HCT116 (cell line): ENCODE results near the gene PRR7. TPM values are rescaled to one million over a fixed set of nuclear protein-coding genes. Genes with fewer than 3 reads are reported as not detected.
A peak's percentile ranks its signal among the peaks of the same experiment; 100 is the strongest.

Experiments
- ATAC-seq: fragments of 200-7000 bp; cut with Tn5 transposase; 2 replicates; pipeline ENCODE4 v1.9.1; 2020; ENCODE audit warnings: mild to moderate bottlenecking, moderate library complexity
- BruUV-seq: library from RNA; stranded (reverse); fragments of 400-500 nt; replicated peaks from 2 replicates; lab custom pipeline; 2021; lab: Mats Ljungman, UMichigan
- CTCF ChIA-PET: fragments of 300-600 bp; sonication (Branson Sonifier 250); formaldehyde crosslinking; loops from one replicate; lab custom pipeline; 2021; ENCODE audit warnings: antibody characterized with exemption; lab: Charles Lee
- POLR2A ChIA-PET: fragments of 300-600, 350-600 bp; sonication (Branson Sonifier 250); formaldehyde crosslinking; loops from one replicate; lab custom pipeline; 2021; ENCODE audit warnings: antibody characterized with exemption; lab: Charles Lee
- RAD21 ChIA-PET, 2 experiments: fragments of 300-600 bp; sonication (Branson Sonifier 250); formaldehyde crosslinking; loops; one replicate each; lab custom pipeline; 2023; ENCODE audit warnings: low total read pairs in 2 of 2; ENCODE audit not compliant: uncharacterized antibody in 2 of 2, unreplicated experiment in 2 of 2, low non-redundant PET in 1 of 2; lab: Charles Lee
- DNase-seq: peaks from one replicate; pipeline ENCODE4 v3.0.0-alpha.2; 2010; ENCODE audit warnings: low read depth, low spot score
- H2AFZ ChIP-seq: fragments of 200-600 bp; shearing (Covaris generic), sonication (generic); 2 replicates; pipeline ENCODE4 v1.6.1; 2017; ENCODE audit warnings: low read depth, mixed run types, mixed read lengths, antibody characterized with exemption, low read length; ENCODE audit not compliant: poor library complexity, severe bottlenecking
- H3K27ac ChIP-seq: 2 replicates; pipeline ENCODE4 v1.5.1; 2012; ENCODE audit warnings: low read depth, low read length
- H3K27me3 ChIP-seq: fragments of 200-600 bp; sonication (generic); 2 replicates; pipeline ENCODE4 v1.6.1; 2016; ENCODE audit warnings: mixed run types, low read length, mixed read lengths; ENCODE audit not compliant: insufficient read depth
- H3K36me3 ChIP-seq, 2 experiments: fragments of 200-500 bp in 1 of 2; fragments of 200-600 bp in 1 of 2; sonication (Bioruptor generic) in 1 of 2; sonication (generic) in 1 of 2; 2 replicates each; pipeline versions ENCODE4 v1.5.1 to v1.6.1; 2014 to 2016; ENCODE audit warnings: low read length in 2 of 2, inconsistent platforms in 1 of 2, mixed read lengths in 1 of 2, mixed run types in 1 of 2; ENCODE audit not compliant: insufficient read depth in 2 of 2, control insufficient read depth in 1 of 2
- H3K4me1 ChIP-seq, 2 experiments: fragments of 200-600 bp in 1 of 2; sonication (generic) in 1 of 2; 2 replicates each; pipeline versions ENCODE4 v1.5.1 to v1.6.1; 2012 to 2017; ENCODE audit warnings: low read length in 2 of 2, inconsistent platforms in 1 of 2, mild to moderate bottlenecking in 1 of 2, mixed read lengths in 1 of 2, mixed run types in 1 of 2, moderate library complexity in 1 of 2; ENCODE audit not compliant: insufficient read depth in 2 of 2, control insufficient read depth in 1 of 2
- H3K4me2 ChIP-seq: fragments of 200-600 bp; sonication (generic); 2 replicates; pipeline ENCODE4 v1.6.1; 2017; ENCODE audit warnings: mixed run types, low read length, mixed read lengths
- H3K4me3 ChIP-seq, 2 experiments: fragments of 200-600 bp in 1 of 2; sonication (generic) in 1 of 2; replicated peaks in 1 of 2; 2 replicates each; pipeline ENCODE4 v1.5.1; 2011 to 2016; ENCODE audit warnings: low read length in 2 of 2, control low read depth in 1 of 2, low read depth in 1 of 2, mild to moderate bottlenecking in 1 of 2, mixed read lengths in 1 of 2, mixed run types in 1 of 2
- H3K79me2 ChIP-seq: fragments of 200-600 bp; sonication (generic); 2 replicates; pipeline ENCODE4 v1.6.1; 2017; ENCODE audit warnings: mild to moderate bottlenecking, mixed run types, low read length, moderate library complexity, mixed read lengths; ENCODE audit not compliant: insufficient read depth
- H3K9ac ChIP-seq: fragments of 200-600 bp; sonication (generic); 2 replicates; pipeline ENCODE4 v1.6.1; 2016; ENCODE audit warnings: low read length, mixed read lengths
- H3K9me2 ChIP-seq: fragments of 200-600 bp; sonication (generic), shearing (Covaris generic); 2 replicates; pipeline ENCODE4 v1.6.1; 2017; ENCODE audit warnings: mixed run types, mild to moderate bottlenecking, moderate library complexity; ENCODE audit not compliant: insufficient read depth
- H3K9me3 ChIP-seq, 2 experiments: fragments of 200-500 bp in 1 of 2; fragments of 200-600 bp in 1 of 2; sonication (Bioruptor generic) in 1 of 2; sonication (generic) in 1 of 2; 2 replicates each; pipeline ENCODE4 v1.6.1; 2014 to 2017; ENCODE audit warnings: low read length in 2 of 2, mixed read lengths in 2 of 2, inconsistent platforms in 1 of 2, low read depth in 1 of 2, mild to moderate bottlenecking in 1 of 2, mixed run types in 1 of 2, moderate library complexity in 1 of 2; ENCODE audit not compliant: control insufficient read depth in 1 of 2, insufficient read depth in 1 of 2
- H4K20me1 ChIP-seq: fragments of 200-600 bp; sonication (generic), shearing (Covaris generic); 2 replicates; pipeline ENCODE4 v1.6.1; 2017; ENCODE audit warnings: mixed run types, mild to moderate bottlenecking, moderate library complexity; ENCODE audit not compliant: insufficient read depth
- CBX3 ChIP-seq: IDR thresholded peaks from 2 replicates; pipeline ENCODE4 v1.6.1; 2012; ENCODE audit warnings: low read depth
- CEBPB ChIP-seq: IDR thresholded peaks from 2 replicates; pipeline ENCODE4 v1.6.1; 2012; ENCODE audit warnings: low read depth
- CTCF ChIP-seq, 3 experiments: fragments of 200-600 bp in 1 of 3; sonication (generic) in 1 of 3; IDR thresholded peaks in 2 of 3; conservative IDR thresholded peaks in 1 of 3; 2 replicates each; pipeline ENCODE4 v1.5.1; 2012 to 2017; ENCODE audit warnings: low read depth in 2 of 3, low read length in 2 of 3, antibody characterized with exemption in 1 of 3, borderline replicate concordance in 1 of 3, control low read depth in 1 of 3, mild to moderate bottlenecking in 1 of 3, mixed read lengths in 1 of 3, mixed run types in 1 of 3, moderate library complexity in 1 of 3; ENCODE audit not compliant: insufficient read depth in 1 of 3
- FOSL1 ChIP-seq: IDR thresholded peaks from 2 replicates; pipeline ENCODE4 v1.6.1; 2012; ENCODE audit warnings: low read depth
- JUND ChIP-seq: IDR thresholded peaks from 2 replicates; pipeline ENCODE4 v1.6.1; 2012
- POLR2A ChIP-seq: IDR thresholded peaks from 2 replicates; pipeline ENCODE4 v1.7.0; 2011; ENCODE audit warnings: borderline replicate concordance; ENCODE audit not compliant: insufficient read depth, insufficient read length; ENCODE audit errors: extremely low read depth
- POLR2AphosphoS5 ChIP-seq: IDR thresholded peaks from 2 replicates; pipeline ENCODE4 v1.6.1; 2011; ENCODE audit warnings: mild to moderate bottlenecking, low read depth, low read length, moderate library complexity
- YY1 ChIP-seq: IDR thresholded peaks from 2 replicates; pipeline ENCODE4 v1.6.1; 2011; ENCODE audit warnings: low read length, low read depth, moderate library complexity, mild to moderate bottlenecking; ENCODE audit not compliant: insufficient replicate concordance; ENCODE audit errors: extremely low read depth
- intact Hi-C: fragments of 100-400 bp; cut with micrococcal nuclease; formaldehyde crosslinking; loops from 2 replicates; pipeline ENCODE4 v1.10.0; 2022
- total RNA-seq: library from RNA; stranded (reverse); gene quantifications from one replicate; pipeline ENCODE4 v1.2.1, GENCODE V29; 2021; ENCODE audit not compliant: unreplicated experiment

PRR7 gene
- total RNA-seq, 1 experiment from 2014 or later: 39.9 TPM

DNA sequence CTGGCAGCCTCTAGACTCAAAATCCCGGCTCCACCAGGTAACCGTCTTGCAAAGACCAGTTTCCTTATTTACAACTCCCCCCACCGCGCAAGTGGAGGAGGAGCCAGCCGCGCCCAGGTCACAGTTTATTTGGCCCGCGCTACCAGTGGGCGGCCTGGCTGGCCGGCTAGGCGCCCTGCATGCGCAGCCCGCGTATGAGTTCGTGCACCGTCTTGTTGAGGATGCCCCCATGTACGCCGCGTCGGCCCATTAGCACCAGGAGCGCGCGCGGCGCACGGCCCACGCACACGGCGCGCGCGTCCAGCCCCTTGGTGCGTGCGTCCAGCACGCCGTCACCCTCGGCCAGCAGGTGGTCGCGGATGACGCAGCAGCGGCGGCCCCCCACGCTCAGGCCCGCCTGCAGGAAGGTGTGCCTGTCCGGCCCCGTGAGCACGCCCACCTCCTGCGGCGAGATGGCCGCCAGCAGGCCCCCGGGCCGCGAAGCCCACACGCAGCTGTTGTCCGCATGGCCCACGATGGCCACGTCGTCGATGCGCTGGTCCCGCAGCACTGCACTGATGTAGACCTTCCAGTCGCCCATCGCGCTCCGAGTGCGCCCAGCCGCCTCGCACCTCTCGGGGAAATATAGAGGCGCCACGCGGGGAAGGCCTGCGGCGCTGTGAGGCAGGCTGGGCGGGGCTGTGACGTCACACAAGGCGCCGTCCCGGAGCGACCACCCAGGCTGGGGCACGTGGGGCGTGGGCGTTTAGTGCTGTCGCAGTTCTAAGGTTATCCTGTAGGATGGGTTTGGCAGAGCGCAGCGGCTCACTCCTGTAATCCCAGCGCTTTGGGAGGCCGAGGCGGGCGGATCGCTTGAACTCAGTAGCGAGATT lies 46.4 kb upstream of the PRR7 start, which contains the start of gene PFN3:
Gene PFN3 (minus strand): TSS at position 665 of the 872 bp plus-strand sequence. CDS start 85 bp downstream, at position 580.
- H3K9me3 ChIP-seq: no peaks in the 10 kb centered on the region
- no peak within 1 kb of the TSS for H3K9ac ChIP-seq
- RAD21 ChIA-PET: no interaction called here
- no peaks in the 10 kb centered on the region for H3K9me2 ChIP-seq
- no peak for DNase-seq
- POLR2A ChIA-PET: no interaction called here
- ATAC-seq: no peak
- H3K4me1 ChIP-seq: peaks cover 15 to 37% of the 10 kb centered on the region in 2 experiments
- no peaks in the 10 kb centered on the region for H4K20me1 ChIP-seq
- intact Hi-C loops: loop anchor here (5.0 kb wide), 2 partner anchors 97 to 288 kb away; partner anchors contain the start of gene PDLIM7
- no peaks in the 10 kb centered on the region for H3K36me3 ChIP-seq
- no peaks in the 10 kb centered on the region for H3K79me2 ChIP-seq
- H3K4me2 ChIP-seq: no peak within 1 kb of the TSS
- BruUV-seq: no TSS peak
- TF ChIP-seq POLR2AphosphoS5 (no peak), CBX3 (no peak), YY1 (no peak), JUND (no peak)
- CTCF ChIA-PET: interaction anchor here (5.3 kb wide), 1 partner anchor 54 kb away, joined by 85 read pairs; no protein-coding TSS in a partner anchor
- H3K27me3 ChIP-seq: no peaks in the 10 kb centered on the region
- no peak within 1 kb of the TSS for H3K27ac ChIP-seq
- H3K4me3 ChIP-seq: no peak within 1 kb of the TSS
- H2AFZ ChIP-seq: no peak within 1 kb of the TSS

GRCh38 chr5:177402271-177403043 lies 44.2 kb upstream of the PRR7 start:
- ATAC-seq: peak; percentile 77
- intact Hi-C loops: loop anchor here (2.0 to 5.0 kb wide), 3 partner anchors 95 to 290 kb away; partner anchors contain the start of genes B4GALT7 and PDLIM7
- no peaks in the 10 kb centered on the region for H3K9me2 ChIP-seq
- ChIA-PET CTCF (interaction anchor here (0.8 to 5.3 kb wide), 15 partner anchors 10 to 291 kb away, joined by 3 to 85 read pairs (median 8); partner anchors contain the start of genes GRK6, MXD3 and PRR7), POLR2A (interaction anchor here (0.7 to 2.1 kb wide), 10 partner anchors 12 to 95 kb away, joined by 3 to 14 read pairs (median 6); partner anchors contain the start of genes GRK6 and PDLIM7), RAD21 (interaction anchor here (0.7 to 1.6 kb wide), 7 partner anchors 12 to 84 kb away, joined by 3 to 5 read pairs (median 3); no protein-coding TSS in a partner anchor)
- H4K20me1 ChIP-seq: no peaks in the 10 kb centered on the region
- peaks cover 15 to 37% of the 10 kb centered on the region in 2 experiments for H3K4me1 ChIP-seq
- H3K9ac ChIP-seq: peak overlapping the region; percentile 92
- H3K36me3 ChIP-seq: no peaks in the 10 kb centered on the region
- no peaks in the 10 kb centered on the region for H3K27me3 ChIP-seq
- no peaks in the 10 kb centered on the region for H3K9me3 ChIP-seq
- H3K27ac ChIP-seq: peak overlapping the region; percentile 99
- BruUV-seq: TSS peak; percentile 78
- H2AFZ ChIP-seq: no peak overlapping the region
- peak overlapping the region; percentile 97 for H3K4me2 ChIP-seq
- peak overlapping the region; percentile 69 to 82 for H3K4me3 ChIP-seq
- DNase-seq: peak; percentile 82
- no peaks in the 10 kb centered on the region for H3K79me2 ChIP-seq
- no peak for TF ChIP-seq CEBPB
- peak in 2 of 3 experiments; percentile 60 to 63; a peak in 4 of 6 replicates for TF ChIP-seq CTCF (IDR thresholded peaks at IDR 0.05 in 2 of 3, conservative IDR thresholded peaks at IDR 0.05 in 1 of 3; ENCODE audit: borderline replicate concordance in 1 of 3, insufficient read depth in 1 of 3, low read depth in 2 of 3, low read length in 2 of 3)
- peak; percentile 89 for TF ChIP-seq POLR2AphosphoS5
- TF ChIP-seq POLR2A: peak; percentile 54
- TF ChIP-seq YY1: peak; percentile 75
- no peak for TF ChIP-seq FOSL1
